Hepatocyte (in vitro differentiated cells): ENCODE measurements around the gene CYP11A1. TPM values are rescaled to one million over a fixed set of nuclear protein-coding genes. Genes with fewer than 3 reads are reported as not detected.

ENCODE experiments used
- DNase-seq: peaks from one replicate; pipeline ENCODE4 v3.0.0-alpha.2; 2016; ENCODE audit warnings: low spot score
- H2AFZ ChIP-seq: fragments of 200-600 bp; sonication (generic); 2 replicates; pipeline ENCODE4 v1.6.0; 2016; ENCODE audit warnings: antibody characterized with exemption, mild to moderate bottlenecking
- H3K27ac ChIP-seq: fragments of 200-600 bp; sonication (generic); 2 replicates; pipeline ENCODE4 v1.5.1; 2016; ENCODE audit warnings: mild to moderate bottlenecking
- H3K27me3 ChIP-seq: fragments of 200-600 bp; sonication (generic); 2 replicates; pipeline ENCODE4 v1.6.1; 2016
- H3K36me3 ChIP-seq: fragments of 200-600 bp; sonication (generic); replicated peaks from 2 replicates; pipeline ENCODE4 v1.5.1; 2016; ENCODE audit warnings: low read depth; ENCODE audit not compliant: insufficient read depth
- H3K4me1 ChIP-seq: fragments of 200-600 bp; sonication (generic); 2 replicates; pipeline ENCODE4 v1.5.1; 2016; ENCODE audit warnings: mild to moderate bottlenecking, moderate library complexity; ENCODE audit not compliant: insufficient read depth
- H3K4me2 ChIP-seq: fragments of 200-600 bp; sonication (generic); 2 replicates; pipeline ENCODE4 v1.6.0; 2016
- H3K4me3 ChIP-seq: fragments of 200-600 bp; sonication (generic); 2 replicates; pipeline ENCODE4 v1.5.1; 2016; ENCODE audit warnings: mild to moderate bottlenecking
- H3K79me2 ChIP-seq: fragments of 200-600 bp; sonication (generic); 2 replicates; pipeline ENCODE4 v1.6.0; 2017; ENCODE audit warnings: mild to moderate bottlenecking
- H3K9me2 ChIP-seq: fragments of 200-600 bp; sonication (generic); replicated peaks from 2 replicates; pipeline ENCODE4 v1.6.0; 2017; ENCODE audit warnings: mild to moderate bottlenecking; ENCODE audit not compliant: insufficient read depth
- H3K9me3 ChIP-seq: fragments of 200-600 bp; sonication (generic); 2 replicates; pipeline ENCODE4 v1.5.1; 2016; ENCODE audit warnings: low read depth, mild to moderate bottlenecking
- H4K20me1 ChIP-seq: fragments of 200-600 bp; sonication (generic); 2 replicates; pipeline ENCODE4 v1.6.0; 2016; ENCODE audit warnings: mild to moderate bottlenecking; ENCODE audit not compliant: insufficient read depth, poor library complexity, severe bottlenecking
- EZH2 ChIP-seq: fragments of 200-600 bp; sonication (generic); IDR thresholded peaks from 2 replicates; pipeline ENCODE4 v1.6.1; 2016; ENCODE audit warnings: antibody characterized with exemption, mild to moderate bottlenecking, borderline replicate concordance
- EZH2phosphoT487 ChIP-seq: fragments of 200-600 bp; sonication (generic); IDR thresholded peaks from one replicate; pipeline ENCODE4 v1.6.1; 2018; ENCODE audit warnings: antibody characterized with exemption, mild to moderate bottlenecking, low read depth, moderate library complexity; ENCODE audit not compliant: unreplicated experiment, severe bottlenecking
- WGBS: methylation state at CpG from one replicate; pipeline ENCODE4 v1.1.6; 2016; ENCODE audit warnings: low lambda C conversion rate; ENCODE audit errors: missing lambda C conversion rate; 5-methylcytosine and 5-hydroxymethylcytosine counted together
- polyA plus RNA-seq: library from polyadenylated mRNA; unstranded; fragments of >200 nt; fragmentation: Nextera tagmentation; extraction: Ambion mirVana; gene quantifications from 2 replicates; pipeline ENCODE4 v1.2.1, GENCODE V29; 2016
- total RNA-seq: library from RNA; depleted of rRNA; stranded (reverse); fragments of >200 nt; gene quantifications from 2 replicates; pipeline ENCODE4 v1.2.3, GENCODE V29; 2014
- TF ChIP-seq, protein P1 (sequence below): fragments of 200-600 bp; sonication (generic); IDR thresholded peaks from 2 replicates; pipeline ENCODE4 v1.5.1; 2016; ENCODE audit warnings: antibody characterized with exemption, mild to moderate bottlenecking; ENCODE audit not compliant: poor library complexity

CYP11A1 gene
- total RNA-seq, result 0.80 and 2.4 TPM in 2 replicates
- 1.5 and 2.6 TPM in 2 replicates for polyA plus RNA-seq

DNA sequence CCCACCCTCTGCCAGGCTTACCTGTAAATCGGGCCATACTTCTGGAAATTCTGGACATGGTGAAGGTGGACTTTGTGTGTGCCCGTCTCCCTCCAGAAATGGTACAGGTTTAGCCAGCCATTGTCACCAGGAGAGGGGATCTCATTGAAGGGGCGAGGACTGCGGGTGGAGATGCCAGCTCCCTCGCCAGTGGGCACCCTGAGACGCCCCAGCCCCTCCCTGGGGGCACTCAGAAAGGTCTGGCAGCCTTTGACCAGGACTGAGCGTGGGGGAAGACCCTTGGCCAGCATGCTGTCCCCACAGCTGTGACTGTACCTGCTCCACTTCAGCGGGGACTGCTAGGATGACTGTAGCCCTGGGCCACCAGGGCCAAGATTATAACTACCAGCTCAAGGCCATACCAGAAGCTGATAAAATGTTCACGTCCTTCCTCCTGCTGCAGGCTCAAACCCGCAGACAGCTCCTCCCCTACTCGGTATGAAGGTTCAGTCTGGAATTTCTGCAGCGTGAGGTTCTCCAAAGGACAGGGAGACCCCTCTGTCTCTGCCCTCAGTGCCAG lies at the start of gene CYP11A1:
TSS of gene CYP11A1 (minus strand) at position 351 of the 559 bp plus-strand sequence. CDS start at position 290, 61 bp downstream.
- H3K27ac ChIP-seq, result no peak within 1 kb of the TSS
- H3K9me3 ChIP-seq, result no peaks in the 10 kb centered on the region
- H3K9me2 ChIP-seq, result no peaks in the 10 kb centered on the region
- H3K4me1 ChIP-seq, result no peaks in the 10 kb centered on the region
- H3K4me3 ChIP-seq, result no peak within 1 kb of the TSS
- H3K27me3 ChIP-seq, result peaks cover 3% of the 10 kb centered on the region
- H3K79me2 ChIP-seq, result no peaks in the 10 kb centered on the region
- WGBS, result 90% methylated on average over 12 of the region's 12 CpGs
- no peak for DNase-seq
- TF ChIP-seq EZH2, result no peak
- TF ChIP-seq, protein P1, sequence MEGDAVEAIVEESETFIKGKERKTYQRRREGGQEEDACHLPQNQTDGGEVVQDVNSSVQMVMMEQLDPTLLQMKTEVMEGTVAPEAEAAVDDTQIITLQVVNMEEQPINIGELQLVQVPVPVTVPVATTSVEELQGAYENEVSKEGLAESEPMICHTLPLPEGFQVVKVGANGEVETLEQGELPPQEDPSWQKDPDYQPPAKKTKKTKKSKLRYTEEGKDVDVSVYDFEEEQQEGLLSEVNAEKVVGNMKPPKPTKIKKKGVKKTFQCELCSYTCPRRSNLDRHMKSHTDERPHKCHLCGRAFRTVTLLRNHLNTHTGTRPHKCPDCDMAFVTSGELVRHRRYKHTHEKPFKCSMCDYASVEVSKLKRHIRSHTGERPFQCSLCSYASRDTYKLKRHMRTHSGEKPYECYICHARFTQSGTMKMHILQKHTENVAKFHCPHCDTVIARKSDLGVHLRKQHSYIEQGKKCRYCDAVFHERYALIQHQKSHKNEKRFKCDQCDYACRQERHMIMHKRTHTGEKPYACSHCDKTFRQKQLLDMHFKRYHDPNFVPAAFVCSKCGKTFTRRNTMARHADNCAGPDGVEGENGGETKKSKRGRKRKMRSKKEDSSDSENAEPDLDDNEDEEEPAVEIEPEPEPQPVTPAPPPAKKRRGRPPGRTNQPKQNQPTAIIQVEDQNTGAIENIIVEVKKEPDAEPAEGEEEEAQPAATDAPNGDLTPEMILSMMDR, result no peak
- TF ChIP-seq EZH2phosphoT487, result no peak
- H2AFZ ChIP-seq, result no peak within 1 kb of the TSS
- H3K36me3 ChIP-seq, result no peaks in the 10 kb centered on the region
- H4K20me1 ChIP-seq, result no peaks in the 10 kb centered on the region
- H3K4me2 ChIP-seq, result peak within 1 kb of the TSS; percentile 99

DNA sequence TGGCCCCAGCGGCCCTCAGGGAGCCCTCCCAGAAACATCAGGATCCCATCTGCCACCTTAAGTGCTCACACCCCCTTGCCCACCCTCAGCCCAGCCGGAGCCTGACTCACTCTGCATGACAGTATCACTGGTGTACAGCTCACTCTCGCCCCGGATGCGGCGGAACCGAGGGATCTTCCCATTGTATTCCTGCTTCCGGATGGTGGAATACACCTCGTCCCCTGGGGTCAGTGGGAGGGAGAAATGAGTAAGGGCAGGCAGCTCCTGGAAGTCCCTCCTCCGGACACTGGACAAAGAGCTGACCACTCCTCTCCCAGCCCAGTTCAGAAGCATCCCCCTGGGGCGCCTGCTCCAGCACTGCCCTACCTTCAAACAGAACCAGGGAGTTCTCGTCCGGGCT lies 49.8 kb upstream of the CYP11A1 start:
- TF ChIP-seq, protein P1, result no peak
- TF ChIP-seq EZH2 (no peak), EZH2phosphoT487 (no peak)
- H3K9me2 ChIP-seq, result no peaks in the 10 kb centered on the region
- no peak overlapping the region for H3K4me2 ChIP-seq
- H3K27ac ChIP-seq, result no peak overlapping the region
- H2AFZ ChIP-seq, result no peak overlapping the region
- no peak for DNase-seq
- H3K36me3 ChIP-seq, result no peaks in the 10 kb centered on the region
- H3K4me1 ChIP-seq, result peaks cover 5% of the 10 kb centered on the region
- H3K4me3 ChIP-seq, result no peak overlapping the region
- H4K20me1 ChIP-seq, result no peaks in the 10 kb centered on the region
- WGBS, result 97% methylated on average over 13 of the region's 13 CpGs
- no peaks in the 10 kb centered on the region for H3K79me2 ChIP-seq
- no peaks in the 10 kb centered on the region for H3K27me3 ChIP-seq
- no peaks in the 10 kb centered on the region for H3K9me3 ChIP-seq

- Histone ChIP-seq H3K9me3 (no peaks in the 10 kb centered on the region), H3K27me3 (no peaks in the 10 kb centered on the region), H3K4me1 (peaks cover 5% of the 10 kb centered on the region), H2AFZ (no peak overlapping the region), H3K4me2 (no peak overlapping the region), H3K79me2 (no peaks in the 10 kb centered on the region), H3K4me3 (no peak overlapping the region), H3K36me3 (no peaks in the 10 kb centered on the region), H4K20me1 (no peaks in the 10 kb centered on the region), H3K9me2 (no peaks in the 10 kb centered on the region), H3K27ac (no peak overlapping the region)
- no peak for TF ChIP-seq EZH2
- TF ChIP-seq, protein P1, result no peak
- TF ChIP-seq EZH2phosphoT487, result no peak
- 92% methylated on average over 19 of the region's 19 CpGs for WGBS
- DNase-seq, result no peak
These were observed 48.8 kb upstream of the CYP11A1 start for GRCh38 chr15:74415966-74416916.
